Stimulated activated CD8-positive, alpha-beta memory T cell treated with anti-CD3 and anti-CD28 coated beads, Interleukin-15, amount 100 ng/mL, for 48 hours (primary cell): ENCODE data around the gene OR51M1.

Experiments
- DNase-seq, 2 donors: peaks; one replicate each; pipeline ENCODE4 v3.0.0-alpha.2; 2020; ENCODE audit warnings: low read depth in 2 of 2

OR51M1 gene

DNA sequence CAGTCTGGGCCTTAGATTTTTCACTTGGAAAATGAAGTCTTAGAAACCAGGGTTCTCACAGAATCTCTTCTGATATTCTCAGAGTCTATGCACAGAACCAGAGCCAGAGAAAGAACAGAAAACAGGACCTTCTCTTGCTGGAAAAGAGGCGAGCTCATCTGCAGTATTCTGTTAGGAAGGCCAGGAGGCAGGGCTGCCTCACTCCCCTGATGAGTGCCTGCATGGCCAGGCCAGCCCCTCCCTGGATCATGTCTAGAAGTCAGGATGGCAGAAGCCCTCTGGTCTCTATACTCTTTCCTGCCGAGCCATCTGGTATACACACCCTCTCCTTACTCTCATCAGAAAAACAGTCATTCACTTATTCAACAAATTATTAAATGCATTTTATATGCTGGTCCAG lies 723 bp downstream of the OR51M1 start:
- no peak for DNase-seq

DNA sequence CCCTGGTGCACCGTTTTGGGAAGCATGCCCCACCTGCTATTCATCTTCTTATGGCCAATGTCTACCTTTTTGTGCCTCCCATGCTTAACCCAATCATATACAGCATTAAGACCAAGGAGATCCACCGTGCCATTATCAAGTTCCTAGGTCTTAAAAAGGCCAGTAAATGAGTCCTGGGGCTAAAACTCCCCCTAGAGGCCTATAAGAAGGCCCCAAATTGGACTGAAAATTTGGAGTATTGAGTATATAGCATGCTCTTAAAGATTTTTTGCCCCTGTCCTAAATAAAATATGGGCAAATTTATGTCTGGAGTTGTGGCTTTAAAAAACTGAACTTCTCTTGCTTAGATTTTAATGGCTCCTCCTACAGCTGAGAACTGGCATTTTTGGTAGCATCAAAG lies 6.6 kb downstream of the OR51M1 start:
- no peak for DNase-seq

DNA sequence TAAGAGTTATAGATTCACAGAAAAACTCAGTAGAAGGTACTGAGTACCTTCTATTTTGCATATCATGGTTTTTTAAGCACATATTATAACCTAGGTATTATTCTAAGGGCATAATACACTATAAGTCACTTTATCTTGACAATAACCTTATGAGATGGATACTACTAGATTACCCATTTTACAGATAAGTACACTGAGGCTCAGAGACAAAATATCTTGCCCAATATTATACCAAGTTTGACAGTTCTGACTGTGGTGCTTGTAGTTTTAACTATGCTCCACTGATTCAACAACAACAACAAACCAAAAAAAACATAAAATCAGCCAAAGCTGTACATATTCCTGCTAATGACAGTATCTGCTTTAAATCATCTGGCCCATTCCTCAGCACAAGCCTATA lies 10.5 kb downstream of the OR51M1 start:
- DNase-seq: no peak

DNA sequence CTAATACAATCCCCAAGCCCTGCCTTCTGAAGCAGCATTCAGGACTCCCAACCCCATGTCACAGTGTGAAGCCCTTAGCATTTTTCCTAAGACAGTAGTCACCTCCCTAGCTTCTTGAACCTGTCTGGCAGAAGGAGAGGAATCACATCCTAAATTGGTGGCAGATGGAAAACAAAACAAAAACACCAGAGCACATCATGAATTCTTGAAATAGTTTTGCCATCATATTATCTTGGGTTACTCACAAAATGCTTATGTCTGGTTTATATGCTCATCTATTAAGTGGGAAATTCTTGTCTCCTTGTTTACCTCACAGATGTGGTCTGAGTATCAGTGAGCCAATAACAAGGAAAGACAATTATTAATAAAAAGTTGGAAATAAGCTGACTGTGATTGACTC lies 15.3 kb downstream of the OR51M1 start:
- no peak for DNase-seq

DNA sequence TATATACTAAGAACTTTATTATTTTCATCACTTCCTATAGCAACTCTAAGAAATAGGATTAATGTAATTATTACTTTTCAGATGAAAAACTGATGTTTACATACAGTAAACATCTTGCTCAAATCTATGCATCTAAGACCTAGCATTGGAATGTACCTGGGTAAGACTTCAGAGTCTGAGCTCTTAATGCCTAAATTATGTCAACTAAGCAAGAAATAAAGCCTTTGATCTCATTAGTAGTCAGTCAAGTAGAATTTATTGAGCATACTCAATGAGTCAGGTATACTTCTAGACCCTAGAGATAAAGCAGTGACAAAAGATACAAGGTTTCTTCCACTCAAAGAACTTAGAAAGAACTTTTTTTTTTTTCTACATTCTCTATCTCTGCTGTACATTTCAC lies 21.6 kb downstream of the OR51M1 start:
- DNase-seq: no peak

DNA sequence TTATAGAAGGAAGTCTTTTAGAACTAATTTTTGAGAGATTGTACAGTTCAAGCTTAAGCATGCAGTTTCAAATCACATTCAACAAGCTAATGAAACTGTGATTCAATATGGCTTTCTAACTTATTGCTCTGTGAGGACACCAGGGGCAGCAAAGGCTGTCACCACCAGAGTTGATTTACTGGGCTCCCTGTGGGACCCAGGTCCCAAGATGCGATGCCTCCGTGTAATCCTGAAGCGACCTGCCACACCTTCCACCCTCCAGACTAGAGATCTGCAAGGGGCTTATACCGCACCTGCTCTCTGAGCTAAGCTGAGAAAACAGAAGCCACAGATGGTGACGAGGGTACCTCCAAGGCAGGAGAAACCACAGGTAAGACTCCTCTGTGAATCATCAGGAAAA lies 37.4 kb downstream of the OR51M1 start:
- DNase-seq: no peak

DNA sequence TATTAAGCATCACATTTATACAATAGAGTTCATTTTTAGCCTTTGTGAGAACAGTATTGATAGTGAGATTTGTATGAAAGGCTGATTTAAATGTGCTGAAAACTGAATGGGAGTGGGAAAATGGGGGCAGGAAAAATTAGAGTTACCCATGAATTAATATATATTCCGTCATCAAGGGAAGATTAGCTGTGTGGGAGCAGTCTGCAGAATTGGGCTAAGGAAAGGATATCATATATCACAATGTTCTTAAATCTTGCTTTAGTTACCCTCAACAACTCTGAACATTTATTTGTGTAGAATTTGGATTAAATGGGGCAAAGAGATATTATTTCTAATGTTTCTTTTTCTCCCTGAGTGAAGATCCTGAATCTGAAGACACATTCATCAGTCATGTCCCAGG lies 38.2 kb downstream of the OR51M1 start, which contains the start of gene OR51Q1:
OR51Q1 (plus strand) TSS at position 301 of the 400 bp plus-strand sequence; CDS start at position 391, 90 bp downstream.
- no peak for DNase-seq

DNA sequence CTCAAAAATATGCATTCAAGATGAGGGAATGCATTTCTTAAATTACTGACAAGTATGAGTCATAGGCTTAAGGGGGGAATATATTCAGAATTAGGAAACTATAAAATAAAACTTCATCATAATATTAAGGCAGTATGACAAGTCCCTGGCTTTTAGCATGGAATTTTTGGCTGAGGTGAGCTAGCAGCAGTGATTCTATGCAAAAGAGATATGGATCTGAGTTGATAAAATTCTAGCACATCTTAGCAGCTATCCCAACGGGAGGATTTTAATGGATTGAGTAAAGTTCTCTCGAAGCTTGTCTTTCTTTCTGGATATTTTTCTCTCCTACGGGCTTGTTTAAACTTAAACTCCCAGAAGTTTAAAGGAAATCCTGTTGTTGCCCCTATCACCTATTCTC lies 39.5 kb downstream of the OR51M1 start:
- no peak for DNase-seq

DNA sequence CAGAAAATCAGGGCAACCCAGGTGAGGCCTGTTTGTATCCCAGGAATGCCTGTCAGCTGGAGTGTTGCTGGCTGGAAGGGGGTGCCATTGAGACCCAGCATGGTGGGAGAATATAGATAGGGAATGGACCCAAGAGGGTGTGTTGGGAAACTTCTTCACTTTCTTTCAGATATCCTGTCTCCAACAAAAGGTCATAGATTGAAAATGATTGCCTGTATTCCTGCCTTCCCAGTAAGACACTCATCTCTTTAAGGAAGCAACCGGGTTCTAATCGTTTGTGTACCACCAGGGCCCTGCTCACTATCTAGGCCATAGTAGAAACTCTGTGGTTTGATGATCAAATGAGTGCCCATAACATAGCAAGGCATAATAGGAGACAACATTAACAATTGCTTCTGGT lies 57.8 kb downstream of the OR51M1 start, which contains the start of gene OR51I1:
OR51I1 (minus strand) TSS at position 101 of the 400 bp plus-strand sequence; CDS start at position 101, 0 bp downstream.
- DNase-seq: no peak
